22Rv1 (cell line): ENCODE results near the gene SLC44A4.

ENCODE experiments used
- H3K27ac ChIP-seq: fragments of 450-650 bp; 2 replicates; pipeline ENCODE4 v1.5.1; 2017
- CTCF ChIP-seq: fragments of 450-650 bp; IDR thresholded peaks from 2 replicates; pipeline ENCODE4 v1.5.1; 2017; ENCODE audit warnings: mild to moderate bottlenecking
- ZFX ChIP-seq: fragments of 450-650 bp; IDR thresholded peaks from 2 replicates; pipeline ENCODE4 v1.6.1; 2017; ENCODE audit warnings: antibody characterized with exemption, borderline replicate concordance

SLC44A4 gene

GRCh38 chr6:31814677-31815024 is 64.1 kb downstream of the SLC44A4 start:
- peak overlapping the region; percentile 98 for H3K27ac ChIP-seq
- TF ChIP-seq ZFX: no peak
- no peak for TF ChIP-seq CTCF

- TF ChIP-seq ZFX (no peak), CTCF (no peak)
- peak overlapping the region; percentile 98 for H3K27ac ChIP-seq
These were observed 65.3 kb downstream of the SLC44A4 start for GRCh38 chr6:31813465-31813849.
